ENCODE results near the gene PRDM16. TPM values are rescaled to one million over a fixed set of nuclear protein-coding genes. Genes with fewer than 3 reads are reported as not detected.

Gene PRDM16
- total RNA-seq, 2 donors from 2014 or later, result 0.79 to 6.1 TPM

- H3K4me1 ChIP-seq, result no peaks in the 10 kb centered on the region
- no peak for DNase-seq
- intact Hi-C loops (cut with DNase I), result no loop called here
- TF ChIP-seq CTCF (IDR thresholded peaks at IDR 0.05), result no peak
- no peak overlapping the region for H3K27ac ChIP-seq
- H3K36me3 ChIP-seq, result no peaks in the 10 kb centered on the region
- H3K9me3 ChIP-seq, result no peaks in the 10 kb centered on the region
- H3K4me3 ChIP-seq, result no peak overlapping the region
- H3K9ac ChIP-seq (ENCODE audit: low read depth in 2 of 2, low read length in 2 of 2), result no peak overlapping the region
- H3K27me3 ChIP-seq, result no peaks in the 10 kb centered on the region
Observed at GRCh38 chr1:3474016-3474415, 405.0 kb downstream of the PRDM16 start.

GRCh38 chr1:3474421-3474820 is 405.4 kb downstream of the PRDM16 start:
- no peak overlapping the region for H3K4me3 ChIP-seq
- intact Hi-C loops (cut with DNase I), result no loop called here
- no peaks in the 10 kb centered on the region for H3K9me3 ChIP-seq
- H3K9ac ChIP-seq (ENCODE audit: low read depth in 2 of 2, low read length in 2 of 2), result no peak overlapping the region
- DNase-seq, result no peak
- H3K27me3 ChIP-seq, result no peaks in the 10 kb centered on the region
- no peaks in the 10 kb centered on the region for H3K4me1 ChIP-seq
- H3K27ac ChIP-seq, result no peak overlapping the region
- no peaks in the 10 kb centered on the region for H3K36me3 ChIP-seq
- TF ChIP-seq CTCF (IDR thresholded peaks at IDR 0.05), result no peak

- no peak for TF ChIP-seq CTCF (IDR thresholded peaks at IDR 0.05)
- no peak overlapping the region for H3K27ac ChIP-seq
- H3K4me3 ChIP-seq, result no peak overlapping the region
- DNase-seq, result no peak
- H3K36me3 ChIP-seq, result no peaks in the 10 kb centered on the region
- no peaks in the 10 kb centered on the region for H3K9me3 ChIP-seq
- H3K4me1 ChIP-seq, result no peaks in the 10 kb centered on the region
- no peak overlapping the region for H3K9ac ChIP-seq (ENCODE audit: low read depth in 2 of 2, low read length in 2 of 2)
- intact Hi-C loops (cut with DNase I), result no loop called here
- H3K27me3 ChIP-seq, result no peaks in the 10 kb centered on the region
Observed at GRCh38 chr1:3475839-3476573, 407.0 kb downstream of the PRDM16 start.

- H3K9me3 ChIP-seq, result no peaks in the 10 kb centered on the region
- no peaks in the 10 kb centered on the region for H3K36me3 ChIP-seq
- intact Hi-C loops (cut with DNase I), result no loop called here
- DNase-seq, result no peak
- H3K4me3 ChIP-seq, result no peak overlapping the region
- TF ChIP-seq CTCF (IDR thresholded peaks at IDR 0.05), result no peak
- no peak overlapping the region for H3K27ac ChIP-seq
- H3K27me3 ChIP-seq, result no peaks in the 10 kb centered on the region
- H3K4me1 ChIP-seq, result no peaks in the 10 kb centered on the region
- no peak overlapping the region for H3K9ac ChIP-seq (ENCODE audit: low read depth in 2 of 2, low read length in 2 of 2)
Observed at GRCh38 chr1:3476666-3477065, 407.7 kb downstream of the PRDM16 start.

GRCh38 chr1:3477241-3477995 is 408.4 kb downstream of the PRDM16 start:
- intact Hi-C loops (cut with DNase I), result no loop called here
- H3K36me3 ChIP-seq, result no peaks in the 10 kb centered on the region
- no peak for DNase-seq

More at GRCh38 chr1:3477241-3477995, 408.4 kb downstream of the PRDM16 start:
- Histone ChIP-seq H3K4me1 (no peaks in the 10 kb centered on the region), H3K9ac (ENCODE audit: low read depth in 2 of 2, low read length in 2 of 2) (no peak overlapping the region), H3K27me3 (no peaks in the 10 kb centered on the region), H3K9me3 (no peaks in the 10 kb centered on the region), H3K27ac (no peak overlapping the region), H3K4me3 (no peak overlapping the region)
- no peak for TF ChIP-seq CTCF (IDR thresholded peaks at IDR 0.05)

Data from colonic mucosa (tissue), 4 donors.